OCI-LY3 (cell line): ENCODE measurements around the gene MDGA2.
"Not testable (repeated sequence)": the region's sequence is repeated elsewhere in the genome, so short reads cannot be mapped to it uniquely, and the experiment has no call there.

Experiments used
- H2AFZ ChIP-seq: fragments of 200-600, 300-600 bp; shearing (Covaris generic); 2 replicates; pipeline ENCODE4 v1.6.0; 2014; ENCODE audit warnings: antibody characterized with exemption, low read depth, low read length
- H3K27ac ChIP-seq: fragments of 200-600, 300-600 bp; sonication (generic); 2 replicates; pipeline ENCODE4 v1.5.1; 2014; ENCODE audit warnings: mild to moderate bottlenecking, low read length, moderate library complexity, mixed read lengths
- H3K27me3 ChIP-seq: fragments of 200-600, 300-600 bp; sonication (generic); 2 replicates; pipeline ENCODE4 v1.6.1; 2014; ENCODE audit warnings: low read depth, low read length, mixed read lengths
- H3K36me3 ChIP-seq: fragments of 200-600, 300-600 bp; sonication (generic); replicated peaks from 2 replicates; pipeline ENCODE3; 2014; ENCODE audit warnings: low read depth, low read length, mixed read lengths
- H3K4me1 ChIP-seq: fragments of 300-600, 200-600 bp; sonication (generic); 2 replicates; pipeline ENCODE4 v1.6.1; 2014; ENCODE audit warnings: low read length, mixed read lengths
- H3K4me2 ChIP-seq: fragments of 200-600, 300-600 bp; sonication (generic); 2 replicates; pipeline ENCODE4 v1.6.1; 2014; ENCODE audit warnings: low read length, mixed read lengths
- H3K4me3 ChIP-seq: fragments of 300-600, 200-600 bp; sonication (generic); 2 replicates; pipeline ENCODE4 v1.5.1; 2014; ENCODE audit warnings: antibody characterized with exemption, mild to moderate bottlenecking, low read length, moderate library complexity
- H3K79me2 ChIP-seq: fragments of 300-600, 200-600 bp; shearing (Covaris generic); 2 replicates; pipeline ENCODE4 v1.6.1; 2014; ENCODE audit warnings: mild to moderate bottlenecking, low read length, mixed read lengths
- H3K9ac ChIP-seq: fragments of 300-600, 200-600 bp; shearing (Covaris generic); 2 replicates; pipeline ENCODE4 v1.6.0; 2014; ENCODE audit warnings: mild to moderate bottlenecking, low read length, moderate library complexity
- H3K9me3 ChIP-seq: fragments of 200-600, 300-600 bp; shearing (Covaris generic); 2 replicates; pipeline ENCODE4 v1.6.1; 2014; ENCODE audit warnings: low read length, mixed read lengths; ENCODE audit not compliant: insufficient read depth
- H4K20me1 ChIP-seq: fragments of 200-600, 300-600 bp; sonication (generic); 2 replicates; pipeline ENCODE4 v1.6.1; 2016; ENCODE audit warnings: low read length, mixed read lengths; ENCODE audit not compliant: insufficient read depth
- EZH2phosphoT487 ChIP-seq: fragments of 200-600 bp; shearing (Covaris generic); IDR thresholded peaks from 2 replicates; pipeline ENCODE4 v1.6.1; 2018; ENCODE audit warnings: antibody characterized with exemption, mixed run types, low read depth
- TF ChIP-seq, protein P1 (sequence below): fragments of 200-600, 300-600 bp; sonication (generic); IDR thresholded peaks from 2 replicates; pipeline ENCODE4 v1.5.1; 2014; ENCODE audit warnings: antibody characterized with exemption, low read length, low read depth

The MDGA2 gene

DNA sequence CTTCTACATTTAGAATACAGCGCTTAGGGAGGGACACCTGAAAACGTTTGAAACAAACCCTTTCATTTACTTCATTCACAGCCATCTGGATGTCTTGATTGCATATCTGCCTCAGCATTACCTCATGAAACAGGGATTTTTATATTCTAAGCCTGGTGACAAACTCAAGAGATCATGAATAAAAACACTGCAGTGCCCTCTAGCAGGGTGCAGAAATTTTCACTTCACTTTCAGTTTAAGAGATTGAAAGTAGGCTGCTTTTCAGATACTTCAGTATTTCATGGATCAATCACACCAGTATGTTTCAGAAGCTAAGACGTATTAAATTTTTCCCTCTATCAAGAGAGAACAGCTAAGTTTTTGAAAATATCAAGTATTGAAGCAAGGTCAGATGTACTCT lies 467.8 kb downstream of the MDGA2 start:
- TF ChIP-seq, protein P1, sequence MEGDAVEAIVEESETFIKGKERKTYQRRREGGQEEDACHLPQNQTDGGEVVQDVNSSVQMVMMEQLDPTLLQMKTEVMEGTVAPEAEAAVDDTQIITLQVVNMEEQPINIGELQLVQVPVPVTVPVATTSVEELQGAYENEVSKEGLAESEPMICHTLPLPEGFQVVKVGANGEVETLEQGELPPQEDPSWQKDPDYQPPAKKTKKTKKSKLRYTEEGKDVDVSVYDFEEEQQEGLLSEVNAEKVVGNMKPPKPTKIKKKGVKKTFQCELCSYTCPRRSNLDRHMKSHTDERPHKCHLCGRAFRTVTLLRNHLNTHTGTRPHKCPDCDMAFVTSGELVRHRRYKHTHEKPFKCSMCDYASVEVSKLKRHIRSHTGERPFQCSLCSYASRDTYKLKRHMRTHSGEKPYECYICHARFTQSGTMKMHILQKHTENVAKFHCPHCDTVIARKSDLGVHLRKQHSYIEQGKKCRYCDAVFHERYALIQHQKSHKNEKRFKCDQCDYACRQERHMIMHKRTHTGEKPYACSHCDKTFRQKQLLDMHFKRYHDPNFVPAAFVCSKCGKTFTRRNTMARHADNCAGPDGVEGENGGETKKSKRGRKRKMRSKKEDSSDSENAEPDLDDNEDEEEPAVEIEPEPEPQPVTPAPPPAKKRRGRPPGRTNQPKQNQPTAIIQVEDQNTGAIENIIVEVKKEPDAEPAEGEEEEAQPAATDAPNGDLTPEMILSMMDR = peak; percentile 52
- TF ChIP-seq EZH2phosphoT487 = no peak
- H2AFZ ChIP-seq = peak overlapping the region; percentile 88
- no peaks in the 10 kb centered on the region for H3K27me3 ChIP-seq

DNA sequence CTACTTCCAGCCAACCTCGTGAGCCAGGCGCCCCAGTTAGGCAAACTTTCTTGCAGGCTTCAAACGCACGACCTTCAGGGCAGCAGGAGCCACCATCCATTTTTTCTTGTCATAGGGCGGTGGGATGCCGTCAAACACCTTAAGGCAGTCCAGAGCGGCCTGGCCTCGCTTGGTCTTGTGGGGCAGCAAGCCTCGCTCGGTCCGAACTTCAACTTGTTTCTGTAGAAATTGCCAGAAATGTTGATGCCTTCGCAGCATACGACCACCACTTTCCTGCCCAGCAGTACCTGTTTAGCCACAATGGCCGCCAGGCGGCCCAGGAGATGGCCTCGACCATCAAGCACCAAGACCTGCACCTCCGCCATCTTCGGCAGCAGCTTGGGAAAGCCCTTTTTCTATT lies 474.7 kb downstream of the MDGA2 start:
- no peak overlapping the region for H3K27ac ChIP-seq
- no peaks in the 10 kb centered on the region for H3K79me2 ChIP-seq
- H3K36me3 ChIP-seq = no peaks in the 10 kb centered on the region
- no peak overlapping the region for H3K4me3 ChIP-seq
- H3K4me1 ChIP-seq = no peaks in the 10 kb centered on the region
- H2AFZ ChIP-seq = no peak overlapping the region
- H3K4me2 ChIP-seq = no peak overlapping the region
- no peaks in the 10 kb centered on the region for H3K27me3 ChIP-seq
- TF ChIP-seq EZH2phosphoT487 = no peak
- TF ChIP-seq, protein P1 = no peak
- no peaks in the 10 kb centered on the region for H4K20me1 ChIP-seq
- H3K9ac ChIP-seq = no peak overlapping the region
- no peaks in the 10 kb centered on the region for H3K9me3 ChIP-seq

More for the DNA sequence above, 467.8 kb downstream of the MDGA2 start:
- peaks cover 6% of the 10 kb centered on the region; the same call in 1 of the 2 replicates for H3K4me1 ChIP-seq
- H3K79me2 ChIP-seq = no peaks in the 10 kb centered on the region
- H4K20me1 ChIP-seq = no peaks in the 10 kb centered on the region
- no peaks in the 10 kb centered on the region for H3K36me3 ChIP-seq
- no peaks in the 10 kb centered on the region for H3K9me3 ChIP-seq
- H3K27ac ChIP-seq = no peak overlapping the region
- peak overlapping the region; percentile 38; the same call in 1 of the 2 replicates for H3K4me2 ChIP-seq
- no peak overlapping the region for H3K9ac ChIP-seq
- no peak overlapping the region for H3K4me3 ChIP-seq

DNA sequence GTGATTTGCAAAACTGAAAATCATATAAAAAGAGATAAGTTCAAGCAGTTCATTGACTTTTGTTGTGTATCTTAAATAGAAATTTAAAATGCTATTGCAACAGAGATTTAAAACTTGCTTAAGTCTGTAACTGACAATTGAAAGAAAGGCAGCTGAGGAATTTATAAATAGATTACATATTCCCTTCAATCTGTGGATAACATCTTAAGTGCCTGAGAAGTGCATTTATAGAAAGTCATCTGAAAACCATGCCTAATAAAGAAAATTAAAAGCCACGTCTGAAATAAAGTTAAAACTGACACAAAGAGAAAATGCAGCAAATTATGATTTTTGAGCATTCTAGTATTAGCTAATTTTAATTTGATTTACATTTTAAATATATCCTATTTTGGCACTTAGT lies 479.8 kb downstream of the MDGA2 start:
- Histone ChIP-seq H2AFZ (no peak overlapping the region), H3K36me3 (no peaks in the 10 kb centered on the region), H3K79me2 (no peaks in the 10 kb centered on the region), H3K4me1 (no peaks in the 10 kb centered on the region), H3K9ac (no peak overlapping the region), H3K4me2 (no peak overlapping the region), H3K9me3 (no peaks in the 10 kb centered on the region), H4K20me1 (no peaks in the 10 kb centered on the region), H3K4me3 (no peak overlapping the region), H3K27me3 (no peaks in the 10 kb centered on the region), H3K27ac (no peak overlapping the region)
- TF ChIP-seq, protein P1 = no peak
- TF ChIP-seq EZH2phosphoT487 = no peak

DNA sequence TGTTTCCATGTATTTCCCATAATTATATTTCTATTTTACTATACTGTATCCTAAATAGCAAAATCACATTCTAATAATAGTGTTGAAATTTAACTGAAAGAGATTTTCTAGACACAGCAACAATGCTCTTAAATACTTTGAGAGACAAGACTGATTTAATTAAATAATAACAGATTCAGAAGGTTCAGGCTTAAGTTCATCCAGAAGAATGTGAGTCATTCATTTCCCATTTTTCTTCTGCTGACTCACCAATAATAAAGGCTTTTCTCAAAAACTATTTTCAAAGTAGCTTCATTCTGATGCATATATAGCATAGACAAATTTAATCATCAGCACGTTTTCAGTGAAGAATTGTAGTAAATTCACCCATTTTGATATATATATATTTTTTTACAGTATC lies 481.4 kb downstream of the MDGA2 start:
- Histone ChIP-seq H3K9me3 (no peaks in the 10 kb centered on the region), H3K9ac (no peak overlapping the region), H2AFZ (no peak overlapping the region), H3K4me3 (no peak overlapping the region), H3K27me3 (no peaks in the 10 kb centered on the region), H3K27ac (no peak overlapping the region), H3K36me3 (no peaks in the 10 kb centered on the region), H3K4me2 (no peak overlapping the region), H3K4me1 (no peaks in the 10 kb centered on the region), H3K79me2 (no peaks in the 10 kb centered on the region), H4K20me1 (no peaks in the 10 kb centered on the region)
- no peak for TF ChIP-seq EZH2phosphoT487
- TF ChIP-seq, protein P1 = no peak

DNA sequence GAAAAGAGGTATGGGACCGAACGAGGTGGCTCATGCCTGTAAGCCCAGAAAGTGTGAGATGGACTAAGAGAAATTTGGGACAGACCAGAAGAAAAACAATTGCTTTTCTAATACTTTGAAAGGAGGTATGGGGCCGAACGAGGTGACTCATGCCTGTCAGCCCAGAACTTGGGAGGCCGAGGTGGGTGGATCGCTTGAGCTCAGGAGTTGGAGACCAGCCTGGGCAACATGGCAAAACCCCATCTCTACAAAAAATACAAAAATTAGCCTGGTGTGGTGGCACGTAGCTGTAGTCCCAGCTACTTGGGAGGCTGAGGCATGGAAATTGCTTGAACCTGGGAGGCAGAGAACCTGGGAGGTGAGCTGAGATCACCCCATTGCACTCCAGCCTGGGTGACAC lies 483.2 kb downstream of the MDGA2 start:
- H2AFZ ChIP-seq, H3K79me2 ChIP-seq, H3K9me3 ChIP-seq, H3K4me1 ChIP-seq, H3K9ac ChIP-seq, H4K20me1 ChIP-seq, H3K27ac ChIP-seq, H3K4me3 ChIP-seq, H3K4me2 ChIP-seq, H3K27me3 ChIP-seq, H3K36me3 ChIP-seq: not testable (repeated sequence)
